GM19035 (cell line): ENCODE measurements around the gene CPNE5.

Source experiments
- ATAC-seq: cut with Tn5 transposase; IDR thresholded peaks from one replicate; pipeline ENCODE4 v1.9.1; 2021; ENCODE audit not compliant: unreplicated experiment

Gene CPNE5

DNA sequence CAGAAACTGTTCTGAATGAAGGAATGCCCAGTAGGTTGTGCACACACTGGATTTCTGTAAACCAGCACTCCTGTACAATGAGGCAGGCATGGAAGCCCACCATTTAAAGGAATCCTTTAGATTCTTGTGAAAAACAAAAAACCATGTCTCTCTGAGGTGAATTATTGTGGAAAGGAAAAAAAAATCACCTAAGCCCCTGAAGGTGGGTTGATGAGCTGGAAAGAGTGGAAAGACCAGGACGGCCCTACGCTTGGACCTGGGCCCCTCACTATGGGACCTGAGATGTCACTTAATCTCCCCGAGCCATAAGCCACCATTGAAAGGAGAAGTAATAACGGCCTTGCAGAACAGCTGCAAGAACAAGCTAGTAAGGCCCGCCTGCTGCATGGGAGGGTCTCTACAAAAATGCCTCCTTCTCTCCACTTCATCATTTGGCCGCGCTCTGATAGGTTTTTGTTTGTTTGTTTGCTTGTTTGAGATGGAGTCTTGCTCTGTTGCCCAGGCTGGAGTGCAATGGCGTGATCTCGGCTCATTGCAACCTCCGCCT is 72.8 kb downstream of the CPNE5 start:
- no peak for ATAC-seq

- no peak for ATAC-seq
Observed at GRCh38 chr6:36765594-36766398, 73.4 kb downstream of the CPNE5 start.

DNA sequence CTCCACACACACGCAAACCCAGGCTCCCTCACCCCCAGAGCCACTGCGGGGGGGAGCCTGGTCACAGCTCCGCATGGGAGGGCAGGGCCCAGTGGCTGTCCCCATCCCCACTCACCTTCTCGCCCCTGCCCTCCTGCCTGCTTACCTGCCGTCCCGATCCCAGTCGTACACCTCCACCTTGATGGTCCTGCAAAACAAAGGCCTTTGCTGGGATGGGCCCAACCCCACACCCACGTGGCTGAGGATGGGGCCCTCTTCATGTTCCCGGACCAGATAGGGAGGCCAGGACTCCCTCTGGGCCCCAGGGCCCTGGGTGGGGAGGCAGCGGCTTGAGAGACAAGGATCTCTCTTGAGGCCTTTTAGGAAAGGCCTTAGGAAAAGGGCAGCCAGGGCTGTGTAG is 74.1 kb downstream of the CPNE5 start:
- ATAC-seq: no peak

- no peak for ATAC-seq
Observed at GRCh38 chr6:36762123-36762522, 77.1 kb downstream of the CPNE5 start.

DNA sequence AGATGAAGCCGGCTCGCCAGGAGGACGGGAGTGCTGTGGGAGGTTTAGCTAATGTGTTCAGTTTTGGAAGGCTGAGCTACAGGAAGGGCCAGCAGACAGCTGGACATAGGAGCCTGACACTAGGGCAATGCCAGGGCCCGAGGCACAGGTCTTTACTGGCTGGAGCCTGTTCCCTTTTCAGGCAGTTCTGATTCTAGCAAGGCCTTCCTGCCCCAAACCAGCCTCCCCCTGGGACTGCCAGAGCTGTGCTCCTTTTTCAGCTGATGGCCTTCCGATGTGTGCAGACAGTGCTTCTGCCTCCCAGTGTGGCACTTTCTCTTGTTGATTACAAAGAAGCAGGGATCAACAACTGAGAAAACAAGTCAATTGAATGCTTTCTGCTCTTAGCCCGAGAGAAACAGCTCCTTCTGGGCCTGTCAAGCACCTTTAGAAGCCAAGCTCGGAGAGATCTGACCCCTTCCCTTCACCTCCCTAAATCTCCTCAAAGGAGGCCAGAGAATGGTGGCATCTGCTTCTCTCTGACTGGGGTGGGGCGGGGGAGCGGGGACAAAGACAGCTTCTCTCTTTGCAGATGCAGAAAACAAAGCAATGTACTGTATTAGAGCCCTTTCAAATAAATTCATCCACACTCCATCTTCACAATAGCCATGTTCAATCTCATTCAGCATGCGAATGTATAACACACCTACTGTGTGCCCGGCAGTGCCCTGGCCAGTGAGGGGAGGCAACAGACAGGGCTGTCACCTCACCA is 78.4 kb downstream of the CPNE5 start:
- no peak for ATAC-seq

- peak; percentile 38 for ATAC-seq
Observed at GRCh38 chr6:36759148-36759759, 80.0 kb downstream of the CPNE5 start.

- no peak for ATAC-seq
Observed at GRCh38 chr6:36758516-36759147, 80.6 kb downstream of the CPNE5 start.

GRCh38 chr6:36757943-36758508 is 81.2 kb downstream of the CPNE5 start:
- ATAC-seq: no peak

DNA sequence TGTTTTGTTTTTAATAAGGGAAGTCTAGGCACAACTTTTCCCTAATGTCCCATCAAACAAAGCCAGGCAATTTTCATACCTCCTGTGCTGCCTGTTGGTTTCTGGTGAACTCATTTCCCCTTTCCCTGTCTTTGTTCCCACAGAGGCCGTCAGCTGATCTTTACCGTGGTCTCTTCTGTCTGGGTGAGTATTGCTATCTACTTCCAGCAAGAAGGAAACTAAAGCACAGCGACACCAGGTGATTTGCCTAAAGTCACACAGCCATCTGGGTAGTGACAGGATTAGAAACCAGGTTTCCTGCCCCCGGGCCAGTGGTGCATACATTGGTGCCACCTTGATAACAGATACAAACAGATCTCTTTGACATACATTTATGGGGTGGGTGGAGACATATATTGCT is 82.0 kb downstream of the CPNE5 start:
- ATAC-seq: no peak

GRCh38 chr6:36756786-36757185 is 82.5 kb downstream of the CPNE5 start:
- no peak for ATAC-seq

- ATAC-seq: peak; percentile 34
Observed at GRCh38 chr6:36755435-36756348, 83.6 kb downstream of the CPNE5 start.

GRCh38 chr6:36754582-36755434 is 84.4 kb downstream of the CPNE5 start:
- ATAC-seq: no peak

- no peak for ATAC-seq
Observed at GRCh38 chr6:36753671-36754405, 85.4 kb downstream of the CPNE5 start.

- peak; percentile 35 for ATAC-seq
Observed at GRCh38 chr6:36752886-36753506, 86.2 kb downstream of the CPNE5 start.

DNA sequence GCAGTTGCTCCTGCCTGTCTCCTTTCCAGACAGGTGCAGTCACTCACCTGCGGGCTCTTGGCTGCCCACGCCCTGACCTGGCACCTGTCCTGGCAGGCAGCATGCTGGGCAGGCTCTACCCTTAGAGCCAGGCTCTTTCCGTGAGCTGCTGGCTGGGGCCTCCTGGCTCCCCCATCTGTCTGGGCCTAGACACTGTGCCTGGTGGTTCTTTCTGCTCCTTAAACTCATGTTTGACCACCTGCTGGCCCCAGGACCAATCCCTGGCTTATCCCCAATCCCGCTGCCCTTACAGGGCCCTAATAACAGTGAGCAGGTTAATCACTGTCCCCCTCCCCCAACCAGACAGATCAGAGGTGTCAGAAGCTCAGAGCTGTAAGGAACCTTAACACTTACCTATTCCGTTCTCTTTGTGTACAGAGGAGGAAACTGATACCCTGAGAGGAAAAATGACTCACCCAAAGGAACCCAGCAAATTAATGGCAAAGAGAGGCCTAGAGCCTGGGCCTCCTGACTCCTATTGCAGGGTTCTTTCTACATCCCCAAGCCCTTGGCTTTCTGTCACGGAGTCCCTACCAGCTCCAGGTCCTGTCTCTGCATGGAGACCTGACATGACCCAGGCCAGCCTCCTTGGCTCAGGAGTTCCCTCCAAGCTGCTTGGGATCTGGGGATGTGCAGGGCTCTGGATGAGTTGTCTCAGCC is 86.9 kb downstream of the CPNE5 start:
- ATAC-seq: no peak

GRCh38 chr6:36751833-36752186 is 87.4 kb downstream of the CPNE5 start:
- no peak for ATAC-seq

DNA sequence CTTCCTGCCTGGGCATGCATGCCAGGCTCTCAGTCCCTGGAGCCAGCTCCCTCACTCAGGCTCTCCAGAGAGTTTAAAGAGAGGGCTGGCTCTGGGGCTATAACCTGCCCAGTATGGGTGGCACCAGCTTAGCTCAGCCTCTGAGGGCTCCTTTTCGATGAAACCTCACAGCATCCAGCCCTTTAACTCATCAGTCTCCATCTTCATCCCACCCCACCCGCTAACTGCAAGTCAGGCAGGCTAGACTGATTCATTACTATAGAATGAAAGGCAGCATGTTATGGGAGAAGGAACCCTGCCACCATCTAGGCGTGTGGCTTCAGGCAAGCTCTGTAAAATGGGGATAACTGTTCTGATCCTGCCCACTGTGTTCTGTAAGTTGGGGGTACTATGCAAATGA is 88.2 kb downstream of the CPNE5 start:
- ATAC-seq: no peak
